NCI-H146 treated with DMSO at 0.1 percent for 48 hours (cell line): ENCODE data around the gene TMEM167A.
"Not testable (repeated sequence)": the region's sequence is repeated elsewhere in the genome, so short reads cannot be mapped to it uniquely, and the experiment has no call there.

Experiments used
- DNase-seq: peaks from one replicate; lab custom pipeline; 2025; ENCODE audit not compliant: unreplicated experiment; lab: John Stamatoyannopoulos, UW

The TMEM167A gene

GRCh38 chr5:83092619-83093018 is 15.4 kb upstream of the TMEM167A start:
- DNase-seq, result no peak

- DNase-seq, result no peak
Observed at GRCh38 chr5:83090169-83090568, 13.0 kb upstream of the TMEM167A start.

- peak; percentile 32 for DNase-seq
Observed at GRCh38 chr5:83085106-83085505, 7.9 kb upstream of the TMEM167A start.

GRCh38 chr5:83084336-83084735 is 7.1 kb upstream of the TMEM167A start:
- DNase-seq, result no peak

GRCh38 chr5:83082750-83083149 is 5.6 kb upstream of the TMEM167A start:
- no peak for DNase-seq

GRCh38 chr5:83077662-83078261 is 568 bp upstream of the TMEM167A start:
- DNase-seq, result no peak

- DNase-seq, result no peak
Observed at GRCh38 chr5:83072966-83073365, 4.2 kb downstream of the TMEM167A start.

- no peak for DNase-seq
Observed at GRCh38 chr5:83071286-83072051, 5.7 kb downstream of the TMEM167A start.

GRCh38 chr5:83069096-83069799 is 7.9 kb downstream of the TMEM167A start:
- DNase-seq, result no peak

- DNase-seq, result not testable (repeated sequence)
Observed at GRCh38 chr5:83067377-83067776, 9.8 kb downstream of the TMEM167A start.

- no peak for DNase-seq
Observed at GRCh38 chr5:83066548-83067110, 10.6 kb downstream of the TMEM167A start.

- DNase-seq, result no peak
Observed at GRCh38 chr5:83059341-83059740, 17.9 kb downstream of the TMEM167A start.

- DNase-seq, result no peak
Observed at GRCh38 chr5:83058726-83059125, 18.5 kb downstream of the TMEM167A start.

- no peak for DNase-seq
Observed at GRCh38 chr5:83055166-83055565, 22.0 kb downstream of the TMEM167A start.

- DNase-seq, result no peak
Observed at GRCh38 chr5:83050723-83051340, 26.4 kb downstream of the TMEM167A start.

GRCh38 chr5:83049370-83049885 is 27.8 kb downstream of the TMEM167A start:
- no peak for DNase-seq

GRCh38 chr5:83048811-83049210 is 28.4 kb downstream of the TMEM167A start:
- DNase-seq, result no peak

GRCh38 chr5:83048277-83048676 is 28.9 kb downstream of the TMEM167A start:
- DNase-seq, result no peak

- no peak for DNase-seq
Observed at GRCh38 chr5:83044926-83045325, 32.3 kb downstream of the TMEM167A start.

- no peak for DNase-seq
Observed at GRCh38 chr5:83042507-83042906, 34.7 kb downstream of the TMEM167A start.

GRCh38 chr5:83038924-83039323 is 38.3 kb downstream of the TMEM167A start:
- DNase-seq, result no peak
